NB4 (cell line): ENCODE data around the gene ALG5.

ENCODE experiments used
- MYC ChIP-seq: IDR thresholded peaks from 2 replicates; pipeline ENCODE4 v1.6.1; 2011; ENCODE audit warnings: low read depth, low read length
- POLR2A ChIP-seq: IDR thresholded peaks from 2 replicates; pipeline ENCODE4 v1.6.1; 2011; ENCODE audit warnings: mild to moderate bottlenecking; ENCODE audit not compliant: insufficient read length; ENCODE audit errors: extremely low read depth
- TF ChIP-seq, protein P1 (sequence below): IDR thresholded peaks from 2 replicates; pipeline ENCODE4 v1.6.1; 2011; ENCODE audit warnings: low read depth, low read length
- TF ChIP-seq, protein P2 (sequence below): IDR thresholded peaks from one replicate; pipeline ENCODE4 v1.5.1; 2012; ENCODE audit warnings: low read depth, low read length

DNA sequence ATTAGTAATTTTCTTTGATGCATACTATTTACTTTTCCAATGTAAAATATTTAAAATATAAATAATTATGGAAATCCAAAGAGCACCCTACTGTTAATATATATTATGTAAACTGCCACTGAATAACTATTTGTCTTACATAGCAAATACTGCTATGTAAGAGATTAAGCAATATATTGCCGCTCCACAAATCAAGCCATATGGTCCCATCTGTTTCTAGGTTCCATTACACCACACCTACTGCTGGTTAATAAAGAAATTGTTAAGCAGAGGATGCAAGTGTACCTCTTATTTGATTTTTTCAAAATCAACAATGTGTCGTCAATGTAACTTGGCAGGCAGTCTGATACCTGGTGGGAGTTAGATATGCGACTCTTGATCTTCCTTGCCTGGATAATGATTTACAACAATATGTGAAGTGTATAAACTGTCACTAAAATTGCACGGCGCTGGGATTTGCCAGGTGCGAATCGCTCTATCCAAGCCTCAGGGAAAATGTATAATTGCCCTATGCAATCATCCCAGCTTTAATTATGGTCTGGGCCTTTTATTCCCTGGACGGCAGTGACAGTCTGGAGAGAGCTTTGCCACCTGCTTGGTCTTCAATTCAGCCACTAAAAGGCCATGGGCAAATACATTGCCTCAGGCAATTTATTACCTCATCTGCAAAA, 95.1 kb downstream of the ALG5 start:
- TF ChIP-seq, protein P1, sequence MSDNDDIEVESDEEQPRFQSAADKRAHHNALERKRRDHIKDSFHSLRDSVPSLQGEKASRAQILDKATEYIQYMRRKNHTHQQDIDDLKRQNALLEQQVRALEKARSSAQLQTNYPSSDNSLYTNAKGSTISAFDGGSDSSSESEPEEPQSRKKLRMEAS, result no peak
- TF ChIP-seq, protein P2, sequence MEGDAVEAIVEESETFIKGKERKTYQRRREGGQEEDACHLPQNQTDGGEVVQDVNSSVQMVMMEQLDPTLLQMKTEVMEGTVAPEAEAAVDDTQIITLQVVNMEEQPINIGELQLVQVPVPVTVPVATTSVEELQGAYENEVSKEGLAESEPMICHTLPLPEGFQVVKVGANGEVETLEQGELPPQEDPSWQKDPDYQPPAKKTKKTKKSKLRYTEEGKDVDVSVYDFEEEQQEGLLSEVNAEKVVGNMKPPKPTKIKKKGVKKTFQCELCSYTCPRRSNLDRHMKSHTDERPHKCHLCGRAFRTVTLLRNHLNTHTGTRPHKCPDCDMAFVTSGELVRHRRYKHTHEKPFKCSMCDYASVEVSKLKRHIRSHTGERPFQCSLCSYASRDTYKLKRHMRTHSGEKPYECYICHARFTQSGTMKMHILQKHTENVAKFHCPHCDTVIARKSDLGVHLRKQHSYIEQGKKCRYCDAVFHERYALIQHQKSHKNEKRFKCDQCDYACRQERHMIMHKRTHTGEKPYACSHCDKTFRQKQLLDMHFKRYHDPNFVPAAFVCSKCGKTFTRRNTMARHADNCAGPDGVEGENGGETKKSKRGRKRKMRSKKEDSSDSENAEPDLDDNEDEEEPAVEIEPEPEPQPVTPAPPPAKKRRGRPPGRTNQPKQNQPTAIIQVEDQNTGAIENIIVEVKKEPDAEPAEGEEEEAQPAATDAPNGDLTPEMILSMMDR, result no peak
- TF ChIP-seq POLR2A (no peak), MYC (no peak)
